ENCODE results near the gene MRPL3.
A peak's percentile ranks its signal among the peaks of the same experiment; 100 is the strongest.

Gene MRPL3

DNA sequence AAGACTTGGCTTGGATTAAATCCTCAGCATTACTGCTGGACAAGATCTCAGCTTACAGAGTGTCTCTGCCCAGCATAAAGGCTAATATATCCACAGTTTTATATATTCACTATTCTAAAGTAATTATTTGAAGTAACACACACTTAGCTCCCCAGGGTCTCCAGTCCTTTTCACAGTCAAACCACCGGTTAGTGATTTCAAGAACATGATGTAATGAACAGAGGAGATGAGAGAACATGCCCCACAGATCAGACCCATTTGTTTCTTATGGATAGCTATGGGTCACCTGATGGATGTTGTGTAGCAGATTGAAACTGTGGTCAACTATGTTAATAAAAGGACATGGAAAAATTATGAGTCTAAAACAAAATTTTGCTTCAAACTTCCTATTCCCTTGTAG lies 44.8 kb upstream of the MRPL3 start:
- H3K36me3 ChIP-seq (ENCODE audit: control insufficient read depth, insufficient read depth, low read length): no peaks in the 10 kb centered on the region
- no peaks in the 10 kb centered on the region for H3K27me3 ChIP-seq (ENCODE audit: control insufficient read depth, insufficient read depth, low read length)
- no peak overlapping the region for H3K9ac ChIP-seq
- H3K9me3 ChIP-seq (ENCODE audit: control insufficient read depth, low read length): no peaks in the 10 kb centered on the region
- H3K4me3 ChIP-seq (ENCODE audit: low read depth, low read length): no peak overlapping the region
- TF ChIP-seq, protein P1, sequence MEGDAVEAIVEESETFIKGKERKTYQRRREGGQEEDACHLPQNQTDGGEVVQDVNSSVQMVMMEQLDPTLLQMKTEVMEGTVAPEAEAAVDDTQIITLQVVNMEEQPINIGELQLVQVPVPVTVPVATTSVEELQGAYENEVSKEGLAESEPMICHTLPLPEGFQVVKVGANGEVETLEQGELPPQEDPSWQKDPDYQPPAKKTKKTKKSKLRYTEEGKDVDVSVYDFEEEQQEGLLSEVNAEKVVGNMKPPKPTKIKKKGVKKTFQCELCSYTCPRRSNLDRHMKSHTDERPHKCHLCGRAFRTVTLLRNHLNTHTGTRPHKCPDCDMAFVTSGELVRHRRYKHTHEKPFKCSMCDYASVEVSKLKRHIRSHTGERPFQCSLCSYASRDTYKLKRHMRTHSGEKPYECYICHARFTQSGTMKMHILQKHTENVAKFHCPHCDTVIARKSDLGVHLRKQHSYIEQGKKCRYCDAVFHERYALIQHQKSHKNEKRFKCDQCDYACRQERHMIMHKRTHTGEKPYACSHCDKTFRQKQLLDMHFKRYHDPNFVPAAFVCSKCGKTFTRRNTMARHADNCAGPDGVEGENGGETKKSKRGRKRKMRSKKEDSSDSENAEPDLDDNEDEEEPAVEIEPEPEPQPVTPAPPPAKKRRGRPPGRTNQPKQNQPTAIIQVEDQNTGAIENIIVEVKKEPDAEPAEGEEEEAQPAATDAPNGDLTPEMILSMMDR (IDR thresholded peaks at IDR 0.05): no peak
- H3K4me1 ChIP-seq: no peaks in the 10 kb centered on the region
- H3K4me2 ChIP-seq (ENCODE audit: low read length): no peak overlapping the region
- no peak overlapping the region for H3K27ac ChIP-seq
- no peak overlapping the region for H2AFZ ChIP-seq
- H3K79me2 ChIP-seq: no peaks in the 10 kb centered on the region

DNA sequence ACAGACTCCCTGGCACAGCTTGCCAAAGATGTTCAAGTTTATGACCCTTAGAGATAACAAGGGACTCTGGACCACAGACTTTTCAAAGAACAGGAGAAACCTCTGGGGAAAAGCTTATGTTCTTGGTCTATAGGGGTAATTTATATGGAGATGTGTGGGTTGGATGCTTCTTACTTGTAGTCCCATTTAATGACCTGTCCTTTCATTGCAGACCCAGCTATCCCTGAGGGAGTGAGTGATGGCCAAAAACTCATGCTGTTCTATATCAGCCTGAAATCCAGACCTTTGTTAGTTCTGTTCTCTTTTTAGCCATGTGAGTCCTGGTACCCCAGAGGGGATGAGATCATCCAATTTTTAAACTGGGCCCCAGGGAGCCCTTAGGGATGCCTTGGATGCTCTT lies 43.7 kb upstream of the MRPL3 start:
- H3K36me3 ChIP-seq (ENCODE audit: control insufficient read depth, insufficient read depth, low read length): no peaks in the 10 kb centered on the region
- H3K4me2 ChIP-seq (ENCODE audit: low read length): no peak overlapping the region
- no peak overlapping the region for H3K4me3 ChIP-seq (ENCODE audit: low read depth, low read length)
- H3K27me3 ChIP-seq (ENCODE audit: control insufficient read depth, insufficient read depth, low read length): no peaks in the 10 kb centered on the region
- H3K79me2 ChIP-seq: no peaks in the 10 kb centered on the region
- TF ChIP-seq, protein P1 (IDR thresholded peaks at IDR 0.05): no peak
- no peak overlapping the region for H2AFZ ChIP-seq
- H3K27ac ChIP-seq: no peak overlapping the region
- H3K9ac ChIP-seq: no peak overlapping the region
- H3K9me3 ChIP-seq (ENCODE audit: control insufficient read depth, low read length): no peaks in the 10 kb centered on the region
- H3K4me1 ChIP-seq: no peaks in the 10 kb centered on the region

DNA sequence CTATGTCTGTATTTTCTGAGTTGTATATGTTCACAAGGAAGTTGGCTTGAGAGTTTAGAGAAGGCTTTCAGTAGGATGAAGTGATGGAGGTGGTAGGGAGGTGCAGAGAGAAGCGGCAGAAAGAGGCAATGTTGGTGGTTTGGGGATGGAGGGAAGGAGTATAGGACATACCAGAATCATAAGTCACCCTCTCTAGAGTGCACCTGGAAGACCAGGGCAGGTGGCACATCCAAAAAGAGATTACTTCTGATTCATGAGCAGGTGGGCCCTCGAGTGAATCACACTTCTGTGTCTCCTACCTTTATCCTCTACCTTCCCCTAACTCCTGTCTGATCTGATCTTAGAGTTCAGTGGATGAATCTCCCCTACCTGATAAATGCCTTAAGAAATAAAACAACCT lies 41.8 kb upstream of the MRPL3 start:
- H3K4me1 ChIP-seq: no peaks in the 10 kb centered on the region
- H3K9me3 ChIP-seq (ENCODE audit: control insufficient read depth, low read length): no peaks in the 10 kb centered on the region
- no peak overlapping the region for H3K9ac ChIP-seq
- no peaks in the 10 kb centered on the region for H3K27me3 ChIP-seq (ENCODE audit: control insufficient read depth, insufficient read depth, low read length)
- TF ChIP-seq, protein P1 (IDR thresholded peaks at IDR 0.05): no peak
- no peak overlapping the region for H3K4me3 ChIP-seq (ENCODE audit: low read depth, low read length)
- H3K36me3 ChIP-seq (ENCODE audit: control insufficient read depth, insufficient read depth, low read length): no peaks in the 10 kb centered on the region
- no peak overlapping the region for H2AFZ ChIP-seq
- no peaks in the 10 kb centered on the region for H3K79me2 ChIP-seq
- no peak overlapping the region for H3K27ac ChIP-seq
- H3K4me2 ChIP-seq (ENCODE audit: low read length): no peak overlapping the region

DNA sequence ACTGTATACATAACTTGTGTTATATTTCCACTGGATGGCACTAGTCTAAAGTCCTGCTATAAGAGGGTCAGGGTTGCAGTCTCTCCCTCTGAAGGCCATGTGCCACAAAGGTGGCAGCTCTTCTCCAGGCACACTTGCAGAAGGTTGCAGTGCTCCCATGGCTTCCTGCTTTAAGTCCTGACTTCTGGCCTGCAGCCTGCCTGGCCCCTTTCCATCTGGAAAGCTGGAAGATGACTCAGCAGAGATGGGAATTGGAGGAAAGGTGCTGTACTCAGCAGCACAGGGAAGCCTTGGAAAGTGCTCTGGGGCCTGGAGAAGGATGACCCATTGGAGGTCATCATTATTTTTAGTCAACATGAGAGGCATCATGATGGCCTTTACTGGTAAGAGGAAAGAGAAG lies 40.9 kb upstream of the MRPL3 start:
- peak overlapping the region; percentile 10 for H2AFZ ChIP-seq
- no peaks in the 10 kb centered on the region for H3K27me3 ChIP-seq (ENCODE audit: control insufficient read depth, insufficient read depth, low read length)
- TF ChIP-seq, protein P1 (IDR thresholded peaks at IDR 0.05): no peak
- no peak overlapping the region for H3K4me2 ChIP-seq (ENCODE audit: low read length)
- no peaks in the 10 kb centered on the region for H3K79me2 ChIP-seq
- H3K27ac ChIP-seq: no peak overlapping the region
- no peaks in the 10 kb centered on the region for H3K4me1 ChIP-seq
- H3K4me3 ChIP-seq (ENCODE audit: low read depth, low read length): no peak overlapping the region
- no peaks in the 10 kb centered on the region for H3K36me3 ChIP-seq (ENCODE audit: control insufficient read depth, insufficient read depth, low read length)
- H3K9ac ChIP-seq: no peak overlapping the region
- H3K9me3 ChIP-seq (ENCODE audit: control insufficient read depth, low read length): no peaks in the 10 kb centered on the region

DNA sequence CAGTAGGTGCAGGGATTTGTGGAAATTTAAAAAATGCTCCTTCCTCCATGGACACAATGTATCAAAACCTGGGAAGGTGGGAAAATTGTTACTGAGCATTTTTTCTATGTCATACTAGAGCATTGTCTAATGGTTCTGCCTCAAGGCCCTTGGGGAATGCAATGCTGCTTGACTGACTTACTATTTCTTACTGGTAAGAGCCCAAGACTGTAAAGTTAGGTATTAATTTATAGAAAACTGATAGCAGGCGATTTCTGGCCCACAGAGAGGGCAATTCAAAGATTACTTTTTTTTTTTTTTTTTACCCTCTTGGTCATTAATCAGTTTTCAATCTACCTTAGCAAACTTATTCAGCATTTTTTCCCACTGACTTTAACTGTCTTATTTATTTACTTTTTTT lies 38.5 kb upstream of the MRPL3 start:
- H3K9me3 ChIP-seq (ENCODE audit: control insufficient read depth, low read length): no peaks in the 10 kb centered on the region
- no peak overlapping the region for H3K4me2 ChIP-seq (ENCODE audit: low read length)
- H2AFZ ChIP-seq: no peak overlapping the region
- no peaks in the 10 kb centered on the region for H3K4me1 ChIP-seq
- H3K27ac ChIP-seq: no peak overlapping the region
- H3K36me3 ChIP-seq (ENCODE audit: control insufficient read depth, insufficient read depth, low read length): no peaks in the 10 kb centered on the region
- TF ChIP-seq, protein P1 (IDR thresholded peaks at IDR 0.05): no peak
- no peak overlapping the region for H3K4me3 ChIP-seq (ENCODE audit: low read depth, low read length)
- H3K27me3 ChIP-seq (ENCODE audit: control insufficient read depth, insufficient read depth, low read length): no peaks in the 10 kb centered on the region
- no peak overlapping the region for H3K9ac ChIP-seq
- H3K79me2 ChIP-seq: no peaks in the 10 kb centered on the region
